Calu3 (cell line): Measurements from ENCODE around the gene TUBB8. TPM values are rescaled to one million over a fixed set of nuclear protein-coding genes. Genes with fewer than 3 reads are reported as not detected.

Experiments used
- BruUV-seq: library from RNA; stranded (reverse); fragments of 400-500 nt; replicated peaks from 2 replicates; lab custom pipeline; 2021; lab: Mats Ljungman, UMichigan
- CTCF ChIA-PET: fragments of 300-600 bp; sonication (Branson Sonifier 250); formaldehyde crosslinking; loops from one replicate; lab custom pipeline; 2022; ENCODE audit warnings: antibody characterized with exemption; lab: Charles Lee
- DNase-seq: peaks from one replicate; pipeline ENCODE4 v3.0.0; 2022
- H3K27ac Mint-ChIP-seq: one replicate; pipeline ENCODE4 v1.8.0; 2022; ENCODE audit warnings: mixed read lengths; ENCODE audit not compliant: unreplicated experiment
- H3K27me3 Mint-ChIP-seq: one replicate; pipeline ENCODE4 v1.8.0; 2022; ENCODE audit warnings: mixed read lengths; ENCODE audit not compliant: unreplicated experiment
- H3K36me3 Mint-ChIP-seq: one replicate; pipeline ENCODE4 v1.8.0; 2022; ENCODE audit warnings: mild to moderate bottlenecking, moderate library complexity, mixed read lengths; ENCODE audit not compliant: insufficient read depth, unreplicated experiment
- H3K4me1 Mint-ChIP-seq: one replicate; pipeline ENCODE4 v1.8.0; 2022; ENCODE audit warnings: mild to moderate bottlenecking, low read depth, mixed read lengths; ENCODE audit not compliant: unreplicated experiment
- H3K4me3 Mint-ChIP-seq: one replicate; pipeline ENCODE4 v1.8.0; 2022; ENCODE audit warnings: mild to moderate bottlenecking, low read depth, moderate library complexity, mixed read lengths; ENCODE audit not compliant: unreplicated experiment
- H3K9me3 Mint-ChIP-seq: one replicate; pipeline ENCODE4 v1.8.0; 2022; ENCODE audit warnings: low read depth, mixed read lengths; ENCODE audit not compliant: unreplicated experiment
- intact Hi-C: fragments of 100-400 bp; cut with micrococcal nuclease; formaldehyde crosslinking; loops from one replicate; pipeline ENCODE4 v1.10.0; 2022; ENCODE audit not compliant: unreplicated experiment
- total RNA-seq: library from RNA; stranded (reverse); gene quantifications from 2 replicates; pipeline ENCODE4 v1.2.3, GENCODE V29; 2022
- TF ChIP-seq, protein P1 (sequence below): fragments of 200-600 bp; IDR thresholded peaks from one replicate; pipeline ENCODE4 v1.8.0; 2022; ENCODE audit warnings: antibody characterized with exemption; ENCODE audit not compliant: unreplicated experiment

The TUBB8 gene
- total RNA-seq, 1 experiment from 2014 or later, result not detected

DNA sequence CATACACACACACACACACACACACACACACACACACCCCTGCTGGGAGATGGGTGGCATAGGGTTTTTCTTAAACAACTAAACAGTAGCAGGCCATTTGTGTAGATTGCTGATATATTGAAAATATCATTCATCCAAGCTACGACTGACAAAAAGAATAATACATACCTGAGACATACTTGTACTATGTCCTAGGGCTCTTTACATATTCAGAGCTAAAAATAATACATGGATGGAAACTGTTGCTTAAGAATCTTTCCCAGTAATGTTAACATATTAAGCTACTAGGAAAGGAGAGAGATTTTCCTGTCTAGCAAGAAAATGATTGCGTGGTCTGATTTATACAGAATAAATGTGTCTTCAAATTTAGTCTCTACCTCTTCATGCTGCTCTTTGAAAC, 40.2 kb upstream of the TUBB8 start:
- no peak overlapping the region for H3K4me3 Mint-ChIP-seq
- no peak overlapping the region for H3K27ac Mint-ChIP-seq
- BruUV-seq, result no TSS peak
- TF ChIP-seq, protein P1, sequence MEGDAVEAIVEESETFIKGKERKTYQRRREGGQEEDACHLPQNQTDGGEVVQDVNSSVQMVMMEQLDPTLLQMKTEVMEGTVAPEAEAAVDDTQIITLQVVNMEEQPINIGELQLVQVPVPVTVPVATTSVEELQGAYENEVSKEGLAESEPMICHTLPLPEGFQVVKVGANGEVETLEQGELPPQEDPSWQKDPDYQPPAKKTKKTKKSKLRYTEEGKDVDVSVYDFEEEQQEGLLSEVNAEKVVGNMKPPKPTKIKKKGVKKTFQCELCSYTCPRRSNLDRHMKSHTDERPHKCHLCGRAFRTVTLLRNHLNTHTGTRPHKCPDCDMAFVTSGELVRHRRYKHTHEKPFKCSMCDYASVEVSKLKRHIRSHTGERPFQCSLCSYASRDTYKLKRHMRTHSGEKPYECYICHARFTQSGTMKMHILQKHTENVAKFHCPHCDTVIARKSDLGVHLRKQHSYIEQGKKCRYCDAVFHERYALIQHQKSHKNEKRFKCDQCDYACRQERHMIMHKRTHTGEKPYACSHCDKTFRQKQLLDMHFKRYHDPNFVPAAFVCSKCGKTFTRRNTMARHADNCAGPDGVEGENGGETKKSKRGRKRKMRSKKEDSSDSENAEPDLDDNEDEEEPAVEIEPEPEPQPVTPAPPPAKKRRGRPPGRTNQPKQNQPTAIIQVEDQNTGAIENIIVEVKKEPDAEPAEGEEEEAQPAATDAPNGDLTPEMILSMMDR, result no peak
- H3K36me3 Mint-ChIP-seq, result peaks cover 6% of the 10 kb centered on the region
- no peaks in the 10 kb centered on the region for H3K9me3 Mint-ChIP-seq
- CTCF ChIA-PET, result no interaction called here
- H3K4me1 Mint-ChIP-seq, result peaks cover 16% of the 10 kb centered on the region
- no peak for DNase-seq
- H3K27me3 Mint-ChIP-seq, result peaks cover 17% of the 10 kb centered on the region
- intact Hi-C loops, result no loop called here

DNA sequence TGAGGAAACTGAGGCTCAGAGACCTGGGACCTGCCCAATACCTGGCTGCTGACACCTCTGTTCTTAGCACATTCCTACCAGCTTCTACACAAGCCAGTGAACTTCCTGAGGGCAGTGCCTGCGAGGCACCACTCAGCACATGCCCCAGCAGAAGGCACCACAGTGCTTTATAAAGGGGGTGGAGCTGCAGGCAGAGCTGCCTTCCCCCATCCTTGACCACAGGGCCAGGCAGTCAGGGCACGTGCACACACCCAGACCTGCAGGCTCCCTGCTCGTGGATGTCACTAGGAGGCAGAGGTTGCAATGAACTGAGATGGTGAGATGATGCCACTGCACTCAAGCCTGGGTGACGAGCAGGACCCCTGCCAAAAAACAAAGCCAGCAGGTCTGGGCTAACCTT, 39.2 kb upstream of the TUBB8 start:
- no TSS peak for BruUV-seq
- CTCF ChIA-PET, result no interaction called here
- TF ChIP-seq, protein P1, result no peak
- Mint-ChIP-seq H3K27ac (no peak overlapping the region), H3K9me3 (no peaks in the 10 kb centered on the region), H3K4me1 (peaks cover 15% of the 10 kb centered on the region), H3K36me3 (peaks cover 6% of the 10 kb centered on the region), H3K27me3 (peaks cover 27% of the 10 kb centered on the region), H3K4me3 (no peak overlapping the region)
- intact Hi-C loops, result no loop called here
- no peak for DNase-seq

DNA sequence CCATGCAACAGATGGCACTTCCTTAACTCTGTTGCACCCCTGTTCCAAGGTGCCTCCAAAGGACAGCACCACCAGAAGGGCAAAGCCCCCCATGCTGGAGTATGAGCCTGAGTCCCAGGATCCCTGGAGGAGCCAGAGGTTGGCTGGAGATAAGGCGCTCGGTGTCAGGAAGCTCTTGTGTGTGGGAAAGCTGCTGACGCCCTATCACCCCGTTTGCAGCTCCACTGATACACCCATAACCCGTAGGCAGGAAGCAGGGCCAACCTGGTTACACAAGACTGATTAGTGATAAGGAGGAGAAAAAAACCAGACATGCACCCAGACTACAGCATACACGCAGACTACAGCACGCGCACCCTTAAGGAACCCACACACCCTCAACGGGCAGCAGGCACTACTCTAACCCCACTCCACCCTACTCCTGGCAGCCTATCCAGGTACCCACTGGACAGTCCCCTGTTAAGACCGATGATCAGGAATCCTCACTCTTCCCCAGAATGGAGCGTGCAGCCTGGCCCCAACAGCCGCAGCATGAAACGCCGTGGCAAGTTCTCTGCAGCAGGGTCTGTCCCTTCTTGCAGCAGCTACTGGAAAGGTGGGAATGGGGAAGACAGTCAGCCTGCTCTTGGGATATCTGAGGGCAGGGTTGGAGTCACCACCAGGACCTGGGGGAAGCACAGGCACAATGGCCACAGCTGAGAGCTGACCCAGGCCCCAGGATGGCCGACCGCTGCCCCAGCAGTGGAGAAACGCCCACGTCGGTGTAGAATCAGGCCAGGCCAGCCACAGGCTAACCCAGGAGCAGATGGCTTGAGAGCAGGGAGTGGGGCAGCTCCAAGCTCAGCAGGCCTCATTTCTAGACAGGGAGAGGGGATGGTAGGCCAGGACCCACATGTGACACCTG, 38.3 kb upstream of the TUBB8 start:
- Mint-ChIP-seq H3K27me3 (peaks cover 34% of the 10 kb centered on the region), H3K9me3 (no peaks in the 10 kb centered on the region), H3K4me3 (no peak overlapping the region), H3K4me1 (peaks cover 7% of the 10 kb centered on the region), H3K36me3 (no peaks in the 10 kb centered on the region), H3K27ac (no peak overlapping the region)
- BruUV-seq, result no TSS peak
- intact Hi-C loops, result no loop called here
- no peak for DNase-seq
- TF ChIP-seq, protein P1, result no peak
- CTCF ChIA-PET, result no interaction called here

DNA sequence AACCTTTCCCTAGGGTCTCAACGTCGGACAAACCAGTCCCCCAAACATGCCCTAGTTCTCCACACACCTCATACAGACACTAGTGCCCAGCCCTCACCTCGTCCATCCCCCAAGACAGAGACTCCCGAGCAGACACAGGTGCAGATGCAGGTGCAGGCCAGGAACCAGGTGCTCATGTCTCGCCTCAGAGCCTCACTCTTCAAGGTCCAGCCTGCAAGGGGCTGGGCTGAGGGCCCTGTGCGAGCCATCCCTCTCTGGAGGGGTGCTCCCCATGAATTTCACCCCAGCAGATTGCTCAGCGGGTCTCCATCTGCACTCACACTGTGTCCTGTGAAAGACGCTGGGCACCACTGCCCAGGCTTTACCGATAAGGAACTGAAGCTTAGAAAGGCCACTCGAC, 36.9 kb upstream of the TUBB8 start:
- H3K9me3 Mint-ChIP-seq, result no peaks in the 10 kb centered on the region
- DNase-seq, result no peak
- no TSS peak for BruUV-seq
- intact Hi-C loops, result no loop called here
- no peak overlapping the region for H3K4me3 Mint-ChIP-seq
- no peaks in the 10 kb centered on the region for H3K4me1 Mint-ChIP-seq
- TF ChIP-seq, protein P1, result no peak
- peaks cover 45% of the 10 kb centered on the region for H3K27me3 Mint-ChIP-seq
- no peak overlapping the region for H3K27ac Mint-ChIP-seq
- no peaks in the 10 kb centered on the region for H3K36me3 Mint-ChIP-seq
- CTCF ChIA-PET, result no interaction called here
